Right atrium auricular region (tissue), 2 donors: ENCODE results near the gene GRIN3B. TPM values are rescaled to one million over a fixed set of nuclear protein-coding genes. Genes with fewer than 3 reads are reported as not detected.
A peak's percentile ranks its signal among the peaks of the same experiment; 100 is the strongest.

Experiments used
- DNase-seq: peaks from one replicate; pipeline ENCODE4 v3.0.0-alpha.2; 2019; ENCODE audit warnings: low spot score
- H3K27ac ChIP-seq, 2 donors: fragments of 200-600 bp; sonication (generic); 1 replicate in 1 of 2; 2 replicates in 1 of 2; pipeline ENCODE4 v1.5.1; 2016 to 2019
- H3K27me3 ChIP-seq, 2 donors: fragments of 200-600 bp; sonication (generic); one replicate each; pipeline versions ENCODE4 v1.5.1 to v1.6.0; 2017 to 2019
- H3K36me3 ChIP-seq: fragments of 200-600 bp; sonication (generic); one replicate; pipeline ENCODE4 v1.5.1; 2016
- H3K4me1 ChIP-seq, 2 donors: fragments of 200-600 bp; sonication (generic); one replicate each; pipeline versions ENCODE4 v1.5.1 to v1.6.0; 2017 to 2019
- H3K4me3 ChIP-seq, 2 donors: fragments of 200-600 bp; sonication (generic); 1 replicate in 1 of 2; 2 replicates in 1 of 2; pipeline ENCODE4 v1.5.1; 2017 to 2019; ENCODE audit warnings: mild to moderate bottlenecking in 1 of 2, moderate library complexity in 1 of 2
- H3K9me3 ChIP-seq, 2 donors: fragments of 200-600 bp; sonication (generic); one replicate each; pipeline ENCODE4 v1.5.1; 2019
- CTCF ChIP-seq, 2 donors: fragments of 200-600 bp; sonication (generic); IDR thresholded peaks; one replicate each; pipeline ENCODE4 v1.5.1; 2019; ENCODE audit warnings: antibody characterized with exemption in 2 of 2
- total RNA-seq, 2 donors: library from RNA; depleted of rRNA; stranded (reverse); fragments of >200 nt; gene quantifications; one replicate each; pipeline ENCODE4 v1.1.0, GENCODE V29; 2016

GRIN3B gene
- total RNA-seq, 2 donors from 2014 or later, result 0.12 TPM; not detected in 1

GRCh38 chr19:1013218-1013617 lies 13.0 kb downstream of the GRIN3B start:
- DNase-seq, result no peak
- H3K27me3 ChIP-seq, result no peaks in the 10 kb centered on the region
- H3K27ac ChIP-seq, result no peak overlapping the region
- H3K4me3 ChIP-seq, result no peak overlapping the region
- peaks cover 0 to 34% of the 10 kb centered on the region in 2 donors for H3K4me1 ChIP-seq
- TF ChIP-seq CTCF (IDR thresholded peaks at IDR 0.05), result no peak
- H3K9me3 ChIP-seq, result no peaks in the 10 kb centered on the region
- H3K36me3 ChIP-seq, result peaks cover 60% of the 10 kb centered on the region

GRCh38 chr19:1014161-1015060 lies 14.2 kb downstream of the GRIN3B start:
- H3K9me3 ChIP-seq, result no peaks in the 10 kb centered on the region
- DNase-seq, result no peak
- no peak overlapping the region for H3K4me3 ChIP-seq
- H3K27ac ChIP-seq, result no peak overlapping the region
- no peaks in the 10 kb centered on the region for H3K27me3 ChIP-seq
- H3K36me3 ChIP-seq, result peaks cover 55% of the 10 kb centered on the region
- peaks cover 0 to 46% of the 10 kb centered on the region in 2 donors for H3K4me1 ChIP-seq
- TF ChIP-seq CTCF (IDR thresholded peaks at IDR 0.05), result no peak

- Histone ChIP-seq H3K4me1 (peaks cover 0 to 54% of the 10 kb centered on the region in 2 donors), H3K9me3 (no peaks in the 10 kb centered on the region), H3K36me3 (peaks cover 47% of the 10 kb centered on the region), H3K27ac (no peak overlapping the region), H3K27me3 (no peaks in the 10 kb centered on the region), H3K4me3 (no peak overlapping the region)
- no peak for TF ChIP-seq CTCF (IDR thresholded peaks at IDR 0.05)
- no peak for DNase-seq
These were observed 15.0 kb downstream of the GRIN3B start for GRCh38 chr19:1015061-1015781.

- Histone ChIP-seq H3K36me3 (peaks cover 39% of the 10 kb centered on the region), H3K9me3 (no peaks in the 10 kb centered on the region), H3K4me3 (no peak overlapping the region), H3K27ac (peak overlapping the region; percentile 53 to 94), H3K27me3 (no peaks in the 10 kb centered on the region), H3K4me1 (peaks cover 0 to 57% of the 10 kb centered on the region in 2 donors)
- DNase-seq, result no peak
- no peak for TF ChIP-seq CTCF (IDR thresholded peaks at IDR 0.05)
These were observed 15.8 kb downstream of the GRIN3B start for GRCh38 chr19:1015782-1016646.

GRCh38 chr19:1016647-1017114 lies 16.5 kb downstream of the GRIN3B start:
- Histone ChIP-seq H3K4me1 (peaks cover 0 to 58% of the 10 kb centered on the region in 2 donors), H3K27ac (peak overlapping the region; percentile 53 to 94), H3K9me3 (no peaks in the 10 kb centered on the region), H3K27me3 (no peaks in the 10 kb centered on the region), H3K4me3 (no peak overlapping the region), H3K36me3 (peaks cover 32% of the 10 kb centered on the region)
- no peak for TF ChIP-seq CTCF (IDR thresholded peaks at IDR 0.05)
- DNase-seq, result no peak
